Hepatocyte (in vitro differentiated cells): ENCODE results near the gene DPPA5. TPM values are rescaled to one million over a fixed set of nuclear protein-coding genes. Genes with fewer than 3 reads are reported as not detected.
"Not testable (repeated sequence)": the region's sequence is repeated elsewhere in the genome, so short reads cannot be mapped to it uniquely, and the experiment has no call there.

ENCODE experiments used
- DNase-seq: peaks from one replicate; pipeline ENCODE4 v3.0.0-alpha.2; 2016; ENCODE audit warnings: low spot score
- H2AFZ ChIP-seq: fragments of 200-600 bp; sonication (generic); 2 replicates; pipeline ENCODE4 v1.6.0; 2016; ENCODE audit warnings: antibody characterized with exemption, mild to moderate bottlenecking
- H3K27ac ChIP-seq: fragments of 200-600 bp; sonication (generic); 2 replicates; pipeline ENCODE4 v1.5.1; 2016; ENCODE audit warnings: mild to moderate bottlenecking
- H3K27me3 ChIP-seq: fragments of 200-600 bp; sonication (generic); 2 replicates; pipeline ENCODE4 v1.6.1; 2016
- H3K36me3 ChIP-seq: fragments of 200-600 bp; sonication (generic); replicated peaks from 2 replicates; pipeline ENCODE4 v1.5.1; 2016; ENCODE audit warnings: low read depth; ENCODE audit not compliant: insufficient read depth
- H3K4me1 ChIP-seq: fragments of 200-600 bp; sonication (generic); 2 replicates; pipeline ENCODE4 v1.5.1; 2016; ENCODE audit warnings: mild to moderate bottlenecking, moderate library complexity; ENCODE audit not compliant: insufficient read depth
- H3K4me2 ChIP-seq: fragments of 200-600 bp; sonication (generic); 2 replicates; pipeline ENCODE4 v1.6.0; 2016
- H3K4me3 ChIP-seq: fragments of 200-600 bp; sonication (generic); 2 replicates; pipeline ENCODE4 v1.5.1; 2016; ENCODE audit warnings: mild to moderate bottlenecking
- H3K79me2 ChIP-seq: fragments of 200-600 bp; sonication (generic); 2 replicates; pipeline ENCODE4 v1.6.0; 2017; ENCODE audit warnings: mild to moderate bottlenecking
- H3K9me2 ChIP-seq: fragments of 200-600 bp; sonication (generic); replicated peaks from 2 replicates; pipeline ENCODE4 v1.6.0; 2017; ENCODE audit warnings: mild to moderate bottlenecking; ENCODE audit not compliant: insufficient read depth
- H3K9me3 ChIP-seq: fragments of 200-600 bp; sonication (generic); 2 replicates; pipeline ENCODE4 v1.5.1; 2016; ENCODE audit warnings: low read depth, mild to moderate bottlenecking
- H4K20me1 ChIP-seq: fragments of 200-600 bp; sonication (generic); 2 replicates; pipeline ENCODE4 v1.6.0; 2016; ENCODE audit warnings: mild to moderate bottlenecking; ENCODE audit not compliant: insufficient read depth, poor library complexity, severe bottlenecking
- EZH2 ChIP-seq: fragments of 200-600 bp; sonication (generic); IDR thresholded peaks from 2 replicates; pipeline ENCODE4 v1.6.1; 2016; ENCODE audit warnings: antibody characterized with exemption, mild to moderate bottlenecking, borderline replicate concordance
- EZH2phosphoT487 ChIP-seq: fragments of 200-600 bp; sonication (generic); IDR thresholded peaks from one replicate; pipeline ENCODE4 v1.6.1; 2018; ENCODE audit warnings: antibody characterized with exemption, mild to moderate bottlenecking, low read depth, moderate library complexity; ENCODE audit not compliant: unreplicated experiment, severe bottlenecking
- WGBS: methylation state at CpG from one replicate; pipeline ENCODE4 v1.1.6; 2016; ENCODE audit warnings: low lambda C conversion rate; ENCODE audit errors: missing lambda C conversion rate; 5-methylcytosine and 5-hydroxymethylcytosine counted together
- polyA plus RNA-seq: library from polyadenylated mRNA; unstranded; fragments of >200 nt; fragmentation: Nextera tagmentation; extraction: Ambion mirVana; gene quantifications from 2 replicates; pipeline ENCODE4 v1.2.1, GENCODE V29; 2016
- total RNA-seq: library from RNA; depleted of rRNA; stranded (reverse); fragments of >200 nt; gene quantifications from 2 replicates; pipeline ENCODE4 v1.2.3, GENCODE V29; 2014
- TF ChIP-seq, protein P1 (sequence below): fragments of 200-600 bp; sonication (generic); IDR thresholded peaks from 2 replicates; pipeline ENCODE4 v1.5.1; 2016; ENCODE audit warnings: antibody characterized with exemption, mild to moderate bottlenecking; ENCODE audit not compliant: poor library complexity

Gene DPPA5
- total and polyA plus RNA-seq, 2 experiments from 2014 or later, result not detected

- TF ChIP-seq EZH2phosphoT487, result no peak
- H3K27me3 ChIP-seq, result no peaks in the 10 kb centered on the region
- DNase-seq, result no peak
- no peaks in the 10 kb centered on the region for H3K4me1 ChIP-seq
- H3K27ac ChIP-seq, result no peak within 1 kb of the TSS
- no peak within 1 kb of the TSS for H3K4me2 ChIP-seq
- H3K4me3 ChIP-seq, result no peak within 1 kb of the TSS
- no peak within 1 kb of the TSS for H2AFZ ChIP-seq
- H3K9me3 ChIP-seq, result no peaks in the 10 kb centered on the region
- H3K36me3 ChIP-seq, result no peaks in the 10 kb centered on the region
- no peaks in the 10 kb centered on the region for H4K20me1 ChIP-seq
- H3K79me2 ChIP-seq, result no peaks in the 10 kb centered on the region
- no peaks in the 10 kb centered on the region for H3K9me2 ChIP-seq
- 98% methylated on average over 47 of the region's 54 CpGs for WGBS
These were observed 40.7 kb upstream of the DPPA5 start, which contains the start of gene DDX43 for GRCh38 chr6:73394577-73395354. TSS of gene DDX43 (plus strand) at chr6:73394828. CDS start at chr6:73394906, 78 bp downstream.

DNA sequence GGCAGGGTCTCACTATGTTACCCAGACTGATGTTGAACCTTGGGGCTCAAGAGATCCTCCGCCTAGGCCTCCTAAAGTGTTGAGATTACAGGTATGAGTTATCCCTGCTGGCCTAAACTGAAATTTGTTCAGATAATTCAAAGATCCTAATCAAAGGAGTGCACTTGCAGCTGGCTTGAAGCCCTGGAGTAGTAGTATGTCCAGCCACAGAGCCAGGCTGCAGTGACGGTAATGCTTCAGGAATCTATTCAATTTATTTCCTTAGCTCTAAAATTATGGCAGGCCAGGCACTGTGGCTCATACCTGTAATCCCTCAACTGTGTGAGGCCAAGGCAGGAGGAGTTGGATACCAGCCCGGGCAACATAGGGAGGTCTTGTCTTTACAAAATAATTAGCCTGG is 39.2 kb upstream of the DPPA5 start:
- H3K27ac ChIP-seq, result no peak overlapping the region
- no peaks in the 10 kb centered on the region for H3K9me2 ChIP-seq
- no peak overlapping the region for H2AFZ ChIP-seq
- no peak overlapping the region for H3K4me3 ChIP-seq
- no peaks in the 10 kb centered on the region for H4K20me1 ChIP-seq
- no peak overlapping the region for H3K4me2 ChIP-seq
- H3K79me2 ChIP-seq, result no peaks in the 10 kb centered on the region
- no peak for DNase-seq
- no peaks in the 10 kb centered on the region for H3K36me3 ChIP-seq
- TF ChIP-seq EZH2phosphoT487, result no peak
- TF ChIP-seq EZH2, result no peak
- TF ChIP-seq, protein P1, sequence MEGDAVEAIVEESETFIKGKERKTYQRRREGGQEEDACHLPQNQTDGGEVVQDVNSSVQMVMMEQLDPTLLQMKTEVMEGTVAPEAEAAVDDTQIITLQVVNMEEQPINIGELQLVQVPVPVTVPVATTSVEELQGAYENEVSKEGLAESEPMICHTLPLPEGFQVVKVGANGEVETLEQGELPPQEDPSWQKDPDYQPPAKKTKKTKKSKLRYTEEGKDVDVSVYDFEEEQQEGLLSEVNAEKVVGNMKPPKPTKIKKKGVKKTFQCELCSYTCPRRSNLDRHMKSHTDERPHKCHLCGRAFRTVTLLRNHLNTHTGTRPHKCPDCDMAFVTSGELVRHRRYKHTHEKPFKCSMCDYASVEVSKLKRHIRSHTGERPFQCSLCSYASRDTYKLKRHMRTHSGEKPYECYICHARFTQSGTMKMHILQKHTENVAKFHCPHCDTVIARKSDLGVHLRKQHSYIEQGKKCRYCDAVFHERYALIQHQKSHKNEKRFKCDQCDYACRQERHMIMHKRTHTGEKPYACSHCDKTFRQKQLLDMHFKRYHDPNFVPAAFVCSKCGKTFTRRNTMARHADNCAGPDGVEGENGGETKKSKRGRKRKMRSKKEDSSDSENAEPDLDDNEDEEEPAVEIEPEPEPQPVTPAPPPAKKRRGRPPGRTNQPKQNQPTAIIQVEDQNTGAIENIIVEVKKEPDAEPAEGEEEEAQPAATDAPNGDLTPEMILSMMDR, result no peak
- no peaks in the 10 kb centered on the region for H3K9me3 ChIP-seq
- WGBS, result 86% methylated on average over 3 of the region's 3 CpGs
- no peaks in the 10 kb centered on the region for H3K27me3 ChIP-seq
- H3K4me1 ChIP-seq, result no peaks in the 10 kb centered on the region

DNA sequence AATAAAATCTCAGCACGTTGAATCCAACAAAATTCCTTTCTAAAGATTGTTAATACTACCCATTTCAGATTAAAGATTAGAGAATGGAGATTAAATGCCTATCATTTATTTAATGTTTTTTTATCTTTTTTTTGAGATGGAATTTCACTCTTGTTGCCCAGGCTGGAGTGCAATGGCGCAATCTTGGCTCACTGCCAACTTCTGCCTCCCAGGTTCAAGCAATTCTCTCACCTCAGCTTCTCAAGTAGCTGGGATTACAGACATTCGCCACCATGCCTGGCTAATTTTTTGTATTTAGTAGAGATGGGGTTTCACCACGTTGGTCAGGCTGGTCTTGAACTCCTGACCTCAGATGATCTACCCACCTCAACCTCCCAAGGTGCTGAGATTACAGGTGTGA is 38.1 kb upstream of the DPPA5 start:
- not testable (repeated sequence) for H3K4me1 ChIP-seq, H2AFZ ChIP-seq, H3K4me3 ChIP-seq, H3K79me2 ChIP-seq, H3K9me2 ChIP-seq, DNase-seq, H3K27me3 ChIP-seq, H3K36me3 ChIP-seq, H3K27ac ChIP-seq, H3K4me2 ChIP-seq, H3K9me3 ChIP-seq, H4K20me1 ChIP-seq
- WGBS, result 83% methylated on average over 4 of the region's 4 CpGs

GRCh38 chr6:73391675-73392074 is 37.6 kb upstream of the DPPA5 start:
- H3K36me3 ChIP-seq, result no peaks in the 10 kb centered on the region
- no peak overlapping the region for H3K4me3 ChIP-seq
- no peak overlapping the region for H3K4me2 ChIP-seq
- no peaks in the 10 kb centered on the region for H3K9me3 ChIP-seq
- no peaks in the 10 kb centered on the region for H3K4me1 ChIP-seq
- no peaks in the 10 kb centered on the region for H3K79me2 ChIP-seq
- H3K27me3 ChIP-seq, result no peaks in the 10 kb centered on the region
- DNase-seq, result no peak
- WGBS, result 70% methylated on average over 2 of the region's 2 CpGs
- H3K27ac ChIP-seq, result no peak overlapping the region
- no peaks in the 10 kb centered on the region for H3K9me2 ChIP-seq
- no peaks in the 10 kb centered on the region for H4K20me1 ChIP-seq
- TF ChIP-seq, protein P1, result no peak
- no peak for TF ChIP-seq EZH2phosphoT487
- no peak for TF ChIP-seq EZH2
- H2AFZ ChIP-seq, result no peak overlapping the region
